ENCODE results near the gene MFN1.
A peak's percentile ranks its signal among the peaks of the same experiment; 100 is the strongest.

The MFN1 gene

DNA sequence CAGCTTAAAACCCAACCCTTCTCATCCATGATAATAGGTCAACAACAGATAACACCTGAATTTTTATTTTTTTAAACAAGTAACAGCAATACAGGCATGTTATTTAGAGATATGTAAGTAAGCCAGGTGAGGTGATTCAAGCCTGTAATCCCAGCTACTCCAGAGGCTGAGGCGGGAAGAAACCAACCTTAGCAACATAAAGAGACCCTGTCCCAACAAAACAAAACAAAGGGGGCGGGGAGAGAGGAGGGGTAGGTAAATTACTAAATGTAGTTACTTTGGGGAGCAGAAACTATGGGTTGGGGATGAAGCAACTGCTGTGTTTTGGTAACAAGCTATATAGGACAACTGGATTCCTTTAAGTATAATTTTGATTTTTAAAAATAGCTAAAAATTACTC, 56.8 kb downstream of the MFN1 start:
- no peak for TF ChIP-seq CTCF (IDR thresholded peaks at IDR 0.05; ENCODE audit: control insufficient read depth, insufficient read depth, low read depth, low read length, missing control alignments)
- no peak for DNase-seq (ENCODE audit: low read depth)
- no peak overlapping the region for H3K4me3 ChIP-seq (ENCODE audit: control insufficient read depth, low read depth, low read length)

- TF ChIP-seq CTCF (IDR thresholded peaks at IDR 0.05; ENCODE audit: control insufficient read depth, insufficient read depth, low read depth, low read length, missing control alignments) = peak; percentile 21
- no peak overlapping the region for H3K4me3 ChIP-seq (ENCODE audit: control insufficient read depth, low read depth, low read length)
- DNase-seq (ENCODE audit: low read depth) = no peak
Observed at GRCh38 chr3:179410331-179410730, 62.8 kb downstream of the MFN1 start.

DNA sequence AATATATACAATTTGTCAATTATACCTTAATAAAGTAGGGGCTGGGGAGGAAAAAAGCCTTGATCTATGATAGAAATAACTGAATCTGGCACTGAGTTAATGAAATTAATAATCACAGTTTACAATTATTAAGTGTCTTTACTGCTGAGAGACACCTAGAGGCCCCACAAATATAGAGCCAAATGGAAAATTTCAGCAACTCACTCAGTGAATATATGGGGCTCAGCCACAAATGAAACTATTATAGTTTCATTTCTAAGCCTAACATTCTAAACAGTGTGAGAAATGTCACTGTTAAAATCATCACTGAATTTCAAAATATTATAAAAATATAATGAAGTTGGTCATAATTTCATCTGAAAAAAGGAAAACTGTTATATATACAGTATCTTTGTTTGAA, 63.5 kb downstream of the MFN1 start:
- no peak for TF ChIP-seq CTCF (IDR thresholded peaks at IDR 0.05; ENCODE audit: control insufficient read depth, insufficient read depth, low read depth, low read length, missing control alignments)
- no peak overlapping the region for H3K4me3 ChIP-seq (ENCODE audit: control insufficient read depth, low read depth, low read length)
- no peak for DNase-seq (ENCODE audit: low read depth)

- no peak overlapping the region for H3K4me3 ChIP-seq (ENCODE audit: control insufficient read depth, low read depth, low read length)
- no peak for DNase-seq (ENCODE audit: low read depth)
- TF ChIP-seq CTCF (IDR thresholded peaks at IDR 0.05; ENCODE audit: control insufficient read depth, insufficient read depth, low read depth, low read length, missing control alignments) = no peak
Observed at GRCh38 chr3:179414804-179415203, 67.3 kb downstream of the MFN1 start.

DNA sequence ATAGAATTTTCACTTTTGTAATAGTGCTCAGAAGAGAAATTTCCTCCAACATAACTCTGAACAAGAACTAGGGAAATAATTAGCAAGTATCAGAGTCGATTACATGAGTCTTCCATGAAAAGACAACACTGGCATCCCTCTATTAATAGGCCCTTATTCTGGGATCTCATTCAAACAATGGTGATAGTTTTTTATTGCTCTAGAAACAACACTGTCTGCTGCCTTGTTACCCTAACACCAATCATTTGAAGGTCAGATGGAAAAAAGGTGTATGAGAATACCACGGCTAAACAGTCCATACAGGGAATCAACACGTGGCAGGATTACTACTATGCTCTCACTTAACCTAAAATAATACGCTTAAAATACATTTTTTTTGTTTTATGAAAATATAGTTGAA, 67.9 kb downstream of the MFN1 start:
- H3K4me3 ChIP-seq (ENCODE audit: control insufficient read depth, low read depth, low read length) = no peak overlapping the region
- DNase-seq (ENCODE audit: low read depth) = no peak
- no peak for TF ChIP-seq CTCF (IDR thresholded peaks at IDR 0.05; ENCODE audit: control insufficient read depth, insufficient read depth, low read depth, low read length, missing control alignments)

GRCh38 chr3:179416681-179417080, 69.2 kb downstream of the MFN1 start:
- no peak for TF ChIP-seq CTCF (IDR thresholded peaks at IDR 0.05; ENCODE audit: control insufficient read depth, insufficient read depth, low read depth, low read length, missing control alignments)
- DNase-seq (ENCODE audit: low read depth) = peak; percentile 72
- H3K4me3 ChIP-seq (ENCODE audit: control insufficient read depth, low read depth, low read length) = no peak overlapping the region

DNA sequence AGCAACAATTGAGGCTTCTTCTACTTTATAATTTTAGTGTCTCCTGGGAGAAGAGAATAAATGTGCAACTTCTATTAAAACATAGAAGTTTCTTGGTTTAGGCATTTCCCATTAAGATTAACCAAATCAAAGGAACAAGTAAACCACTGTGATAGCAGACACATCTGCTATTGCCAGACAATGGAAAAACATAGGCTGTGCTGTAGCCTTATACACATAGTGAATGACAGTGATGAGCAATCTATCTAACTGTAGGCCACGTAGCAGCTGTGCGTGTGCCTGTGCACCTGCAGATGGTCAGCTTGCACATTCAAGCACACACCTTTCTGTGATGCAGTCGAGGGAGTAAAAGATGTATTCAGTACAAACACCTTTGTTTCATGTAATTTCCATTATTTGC, 71.1 kb downstream of the MFN1 start:
- DNase-seq (ENCODE audit: low read depth) = no peak
- no peak for TF ChIP-seq CTCF (IDR thresholded peaks at IDR 0.05; ENCODE audit: control insufficient read depth, insufficient read depth, low read depth, low read length, missing control alignments)
- no peak overlapping the region for H3K4me3 ChIP-seq (ENCODE audit: control insufficient read depth, low read depth, low read length)
